NCI-H82 treated with DMSO at 0.1 percent for 48 hours (cell line): ENCODE data around the gene SPTLC1.

Source experiments
- DNase-seq: peaks from one replicate; lab custom pipeline; 2025; ENCODE audit not compliant: unreplicated experiment; lab: John Stamatoyannopoulos, UW

The SPTLC1 gene

DNA sequence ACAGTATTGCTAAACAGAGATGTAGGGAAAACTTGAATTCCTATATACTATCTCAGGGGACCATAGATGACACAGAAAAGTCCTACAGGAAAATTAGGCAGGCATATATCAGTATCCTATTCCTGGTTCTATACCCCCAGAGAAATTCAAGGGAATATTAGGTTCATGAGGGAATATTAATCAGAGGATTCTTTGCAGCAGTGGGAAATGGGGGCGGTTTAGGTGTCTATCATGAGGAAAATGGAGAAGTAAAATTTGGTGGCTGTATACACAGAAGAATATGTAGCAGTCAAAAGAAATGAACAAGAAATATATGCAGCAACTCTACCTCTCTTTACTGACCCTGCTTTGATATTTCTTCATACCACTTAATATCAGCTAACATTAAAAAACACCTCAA is 20.0 kb downstream of the SPTLC1 start:
- DNase-seq = no peak

DNA sequence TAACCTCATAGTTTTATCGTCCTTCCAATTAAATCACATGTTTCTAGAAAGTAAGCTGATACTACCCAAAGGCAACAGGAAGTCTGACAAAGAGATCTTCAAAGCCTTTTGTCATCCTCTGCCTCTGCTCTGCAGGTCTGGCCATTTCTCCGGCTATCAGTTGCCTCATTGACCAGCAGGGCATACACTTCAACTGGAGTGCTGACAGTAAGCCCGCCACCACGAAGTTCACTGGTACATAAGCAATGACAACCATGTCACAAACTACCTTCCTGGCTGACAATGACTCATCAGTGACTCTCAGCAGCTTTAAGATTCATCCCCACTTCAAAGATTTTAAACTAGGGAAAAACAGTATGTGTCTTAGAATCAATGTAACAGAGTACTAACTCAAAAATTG is 20.6 kb downstream of the SPTLC1 start:
- no peak for DNase-seq

DNA sequence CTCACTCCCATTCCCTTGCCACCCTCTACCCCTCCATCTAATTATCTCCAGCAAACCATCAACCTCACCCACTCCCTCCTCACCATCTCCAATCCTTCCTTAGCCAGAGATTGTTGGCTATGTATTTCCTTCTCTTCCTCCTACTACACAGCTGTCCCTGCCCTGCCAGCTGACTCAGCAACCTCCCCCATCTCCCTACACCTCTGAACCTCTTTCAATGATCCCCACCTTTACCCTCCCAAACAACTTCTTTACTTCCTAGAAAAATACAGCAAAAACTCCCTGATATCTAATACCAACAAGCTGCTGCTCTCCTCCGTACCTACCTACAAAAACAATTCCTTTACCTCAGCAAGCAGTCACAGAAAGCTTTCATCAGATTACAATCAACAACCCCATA is 37.3 kb downstream of the SPTLC1 start:
- no peak for DNase-seq

DNA sequence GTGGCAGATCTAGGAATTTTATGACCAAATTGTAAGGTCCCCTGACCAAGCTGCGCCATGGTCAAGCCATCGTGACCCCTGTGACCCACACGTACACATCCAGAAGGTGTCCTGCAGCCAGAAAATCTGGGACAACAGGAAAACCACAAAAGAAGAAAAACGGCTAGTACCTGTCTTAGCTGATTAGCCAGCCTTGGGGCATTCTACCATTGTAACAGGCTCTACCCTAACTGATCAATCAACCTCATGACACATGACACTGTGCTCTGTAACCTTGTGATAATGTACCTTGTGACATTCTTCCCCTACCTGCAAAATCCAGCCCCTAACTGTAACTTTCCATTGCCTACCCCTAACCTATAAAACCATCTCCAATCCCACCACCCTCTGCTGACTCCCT is 43.6 kb downstream of the SPTLC1 start:
- no peak for DNase-seq

DNA sequence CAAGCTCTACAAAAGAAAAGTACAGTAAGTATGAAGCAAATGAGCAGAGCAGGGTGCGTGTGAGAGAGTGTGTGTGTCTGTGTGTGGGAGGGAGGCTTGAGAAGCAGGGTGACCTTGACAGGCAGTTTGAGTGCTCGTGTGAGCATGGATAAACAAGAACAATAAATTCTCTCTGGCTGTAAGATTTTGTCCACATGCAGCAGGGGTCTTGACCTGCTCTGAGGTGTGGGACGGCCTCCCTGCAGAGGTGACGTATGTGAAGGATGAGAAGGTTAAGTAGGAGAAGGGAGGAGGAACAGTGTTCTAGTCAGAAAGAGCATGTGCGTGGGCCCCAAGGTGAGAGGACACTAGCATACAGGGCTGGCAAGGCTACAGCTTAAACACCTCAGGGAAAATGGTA is 49.0 kb downstream of the SPTLC1 start:
- no peak for DNase-seq

DNA sequence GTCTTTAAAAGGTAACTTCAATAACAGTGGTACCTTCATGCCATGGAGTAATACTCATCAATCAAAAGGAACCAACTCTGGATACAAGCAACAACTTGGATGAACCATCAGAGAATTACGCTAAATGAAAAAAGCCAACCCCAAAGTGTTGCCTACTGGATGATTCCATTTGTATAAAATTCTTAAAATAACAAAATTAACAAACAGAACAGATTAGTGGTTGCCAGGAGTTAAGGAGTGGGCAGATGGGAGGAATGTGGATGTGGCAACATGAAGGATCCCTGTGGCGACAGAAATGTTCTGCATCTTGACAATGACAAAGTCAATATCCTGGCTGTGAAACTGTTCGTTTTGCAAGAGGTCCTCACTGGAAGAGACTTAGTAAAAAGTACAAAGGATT is 50.5 kb downstream of the SPTLC1 start:
- no peak for DNase-seq

DNA sequence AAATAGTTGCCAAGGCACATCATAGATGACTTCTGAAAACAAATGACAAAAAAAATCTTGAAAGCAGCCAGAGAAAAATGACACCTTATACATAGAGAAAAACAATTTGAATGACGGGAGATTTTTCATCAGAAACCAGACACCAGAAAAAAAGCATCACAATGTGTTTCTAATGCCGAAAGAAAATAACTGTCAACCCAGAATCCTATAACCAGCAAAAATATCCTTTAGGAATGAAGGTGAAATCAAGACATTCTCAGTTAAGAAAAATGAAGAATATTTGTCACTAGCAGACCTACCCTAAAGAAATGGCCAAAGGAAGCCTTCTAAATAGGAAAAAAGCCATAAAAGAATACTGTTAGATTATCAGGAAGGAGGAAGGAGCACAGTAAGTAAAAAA is 54.0 kb downstream of the SPTLC1 start:
- no peak for DNase-seq

DNA sequence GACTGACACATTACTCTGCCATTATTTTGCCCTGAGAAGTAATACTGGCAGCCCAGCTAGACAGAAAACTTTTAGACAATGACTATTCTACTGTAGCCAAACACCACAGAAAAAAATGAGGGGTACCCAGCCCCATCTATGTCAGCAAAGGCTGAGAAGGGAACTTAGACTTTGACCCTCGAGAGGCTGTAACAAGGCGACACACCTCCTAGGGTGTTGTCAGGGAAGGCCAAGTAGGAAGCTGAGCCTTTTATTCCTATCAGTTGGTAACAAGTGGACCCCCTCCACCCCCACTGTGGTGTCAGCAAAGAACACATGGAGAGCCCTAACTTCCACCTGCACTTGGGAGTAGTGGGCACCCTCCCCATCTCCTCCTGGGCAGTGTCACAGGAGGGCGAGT is 55.6 kb downstream of the SPTLC1 start:
- no peak for DNase-seq

DNA sequence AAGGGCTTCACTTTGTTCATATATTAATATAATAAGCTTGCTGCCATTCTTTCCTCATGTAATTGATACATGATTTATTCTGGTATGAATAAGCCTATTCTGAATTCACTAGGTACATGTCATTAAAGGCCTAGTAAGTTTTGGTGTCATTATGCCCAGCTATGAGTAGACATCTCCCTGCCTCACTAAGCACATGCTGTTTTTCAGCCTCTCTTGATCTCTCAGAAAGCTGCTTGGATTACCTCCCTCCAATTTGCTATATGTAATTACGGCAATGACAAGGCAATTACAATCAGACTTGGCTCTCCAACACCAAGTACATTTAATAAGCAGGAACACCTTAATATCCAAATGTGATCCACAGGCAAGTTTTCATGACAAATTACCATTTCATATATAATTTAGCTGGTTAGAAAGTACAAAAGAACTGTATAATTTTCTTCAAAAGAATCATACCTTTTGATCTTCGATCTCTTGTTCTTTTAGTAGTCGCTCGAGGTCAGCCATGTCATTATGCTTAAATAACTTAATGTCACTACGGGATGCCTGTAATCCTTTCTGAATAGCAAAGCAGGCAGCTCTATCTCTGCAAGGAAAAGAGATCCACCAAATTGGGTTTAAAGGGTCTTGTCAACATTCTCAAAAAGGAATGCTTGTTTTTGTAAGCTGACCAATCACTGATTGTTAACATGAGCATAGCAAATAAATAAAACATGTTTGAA is 56.3 kb downstream of the SPTLC1 start:
- no peak for DNase-seq

DNA sequence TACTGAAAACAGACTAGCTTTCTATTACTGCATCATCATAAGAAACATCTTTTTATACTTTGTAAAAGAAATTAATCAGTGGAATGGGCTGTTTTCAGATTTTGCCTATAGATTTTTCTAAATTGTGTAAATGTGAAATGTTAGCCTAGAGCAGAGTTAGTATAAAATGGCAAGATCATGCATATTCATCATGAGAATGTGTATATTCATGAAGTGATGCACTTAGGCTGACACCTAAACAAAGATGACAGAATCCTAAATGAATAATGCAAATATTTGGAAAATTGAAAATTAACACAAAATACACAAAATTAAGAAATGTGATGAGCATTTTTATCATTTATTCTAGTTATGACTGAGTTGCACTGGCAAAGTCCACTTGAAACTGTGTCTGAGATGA is 57.2 kb downstream of the SPTLC1 start:
- no peak for DNase-seq

DNA sequence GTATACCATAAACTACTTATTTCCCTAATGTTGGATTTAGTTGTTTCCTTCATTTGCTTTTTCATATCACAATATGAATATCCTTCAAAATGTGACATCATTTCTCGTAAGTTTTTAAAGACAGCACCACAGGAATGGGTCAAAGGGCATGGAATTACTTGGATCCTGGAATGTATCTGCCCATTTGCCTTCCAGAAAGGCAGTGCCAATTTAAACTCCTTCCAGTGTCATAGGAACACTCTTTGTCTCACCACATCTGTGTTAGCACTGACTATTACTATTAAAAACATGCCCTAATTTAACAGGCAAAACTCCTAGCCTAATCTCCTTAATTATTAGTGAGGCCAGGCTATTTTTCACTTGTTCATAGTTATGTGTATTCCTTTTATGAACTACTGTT is 58.0 kb downstream of the SPTLC1 start:
- no peak for DNase-seq

DNA sequence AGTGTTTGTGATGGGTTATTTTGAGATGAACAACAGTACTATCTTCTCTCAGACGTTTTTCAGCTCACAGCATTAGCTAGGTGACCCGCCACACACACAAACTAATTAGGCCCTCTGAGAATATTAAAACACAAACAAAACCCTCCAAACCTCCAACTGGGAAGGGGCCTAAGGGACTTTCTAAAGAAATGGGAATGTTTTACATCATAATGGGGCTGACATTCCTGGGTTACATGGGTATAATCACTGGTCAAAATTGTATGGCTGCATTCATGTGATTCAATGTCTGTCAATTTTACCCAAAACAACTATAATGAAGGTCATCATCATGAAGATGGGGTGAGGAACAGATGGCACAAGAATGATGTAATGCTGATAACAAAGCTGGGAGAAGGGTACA is 59.6 kb downstream of the SPTLC1 start:
- no peak for DNase-seq

DNA sequence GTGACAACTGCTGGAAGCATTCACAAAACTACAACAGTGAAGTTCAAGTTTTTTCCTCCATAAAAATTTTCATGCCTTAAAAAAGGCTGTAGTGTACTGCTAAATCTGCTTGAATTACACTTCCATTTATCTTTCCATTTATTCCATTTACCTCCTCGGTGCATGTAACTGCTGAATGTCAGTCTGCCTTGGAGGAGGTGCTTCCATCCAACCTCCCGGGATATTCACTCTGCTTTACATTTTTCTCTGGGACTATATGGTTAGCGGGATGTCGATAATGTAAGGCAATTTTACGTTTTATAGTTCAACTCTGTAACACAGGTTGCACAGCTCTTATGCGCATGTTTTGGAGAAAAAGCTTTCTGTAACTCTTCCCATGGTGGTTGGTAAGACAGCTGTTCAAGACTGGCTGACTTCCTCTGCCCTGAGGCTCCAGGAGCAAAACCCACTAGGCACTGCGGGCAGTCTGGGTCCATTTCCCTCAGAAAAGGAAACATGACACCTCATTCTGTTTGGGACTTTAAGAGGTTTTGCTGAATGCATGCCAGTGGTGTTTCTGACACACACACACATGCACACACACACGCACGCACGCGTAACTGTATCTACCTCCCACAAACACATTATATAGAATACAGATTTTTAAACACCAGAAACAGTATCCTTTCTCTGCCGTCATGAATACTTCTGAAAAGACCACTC is 66.1 kb downstream of the SPTLC1 start:
- DNase-seq = no peak

DNA sequence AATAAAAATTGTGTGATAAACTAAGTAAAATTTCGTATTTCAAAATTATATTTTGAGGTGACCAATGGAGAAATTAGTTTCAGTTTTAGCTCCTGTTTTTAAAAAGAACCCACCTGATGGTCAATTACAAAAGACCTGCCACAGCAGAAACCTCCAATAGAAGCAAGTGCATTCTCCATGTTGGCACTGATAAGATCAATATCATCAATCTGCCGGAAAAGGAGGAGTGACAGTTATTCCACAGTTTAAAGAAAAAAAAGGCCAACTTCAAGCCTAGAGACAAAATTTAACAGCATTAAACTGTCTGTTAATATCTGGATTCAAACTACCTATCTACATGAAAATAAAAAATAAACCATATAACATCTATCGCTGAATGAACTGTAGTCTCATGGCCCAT is 67.7 kb downstream of the SPTLC1 start:
- DNase-seq = no peak

DNA sequence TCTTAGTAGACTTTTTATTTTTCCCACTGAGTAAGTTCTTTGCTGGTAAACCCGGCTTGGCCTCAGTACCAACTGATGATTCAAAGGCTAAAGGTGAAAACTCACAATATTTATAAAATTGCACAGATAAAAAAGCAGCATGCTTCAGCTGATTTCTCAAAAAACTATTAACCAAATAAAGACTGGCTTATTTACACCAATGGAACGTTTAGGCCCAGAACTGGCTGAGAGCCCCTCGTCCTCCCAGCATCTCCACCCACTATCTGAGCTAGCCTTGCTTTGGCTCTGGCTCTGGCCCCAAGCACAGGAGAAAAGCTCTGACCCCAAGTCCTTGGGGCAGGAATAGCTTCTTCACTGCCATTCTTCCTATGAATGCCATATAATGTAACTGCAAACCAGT is 68.5 kb downstream of the SPTLC1 start:
- DNase-seq = no peak

DNA sequence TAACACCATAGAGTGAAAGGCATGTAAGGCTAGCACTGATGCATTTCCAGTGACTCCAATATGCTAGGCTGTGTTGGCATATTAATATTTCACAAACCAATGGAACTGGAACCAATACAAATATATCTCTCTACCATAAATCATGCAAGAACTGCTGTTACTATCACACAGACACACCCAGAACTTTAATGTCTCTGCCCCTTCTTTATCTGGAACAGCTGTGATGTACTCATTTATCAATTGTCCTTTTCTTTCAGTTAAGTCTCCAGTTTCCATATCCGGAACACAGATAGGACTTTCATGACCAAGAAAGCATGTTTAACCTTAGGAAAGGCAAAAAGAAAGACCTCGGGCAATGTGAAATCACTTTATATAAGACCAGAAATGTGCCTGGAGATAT is 70.3 kb downstream of the SPTLC1 start:
- no peak for DNase-seq

DNA sequence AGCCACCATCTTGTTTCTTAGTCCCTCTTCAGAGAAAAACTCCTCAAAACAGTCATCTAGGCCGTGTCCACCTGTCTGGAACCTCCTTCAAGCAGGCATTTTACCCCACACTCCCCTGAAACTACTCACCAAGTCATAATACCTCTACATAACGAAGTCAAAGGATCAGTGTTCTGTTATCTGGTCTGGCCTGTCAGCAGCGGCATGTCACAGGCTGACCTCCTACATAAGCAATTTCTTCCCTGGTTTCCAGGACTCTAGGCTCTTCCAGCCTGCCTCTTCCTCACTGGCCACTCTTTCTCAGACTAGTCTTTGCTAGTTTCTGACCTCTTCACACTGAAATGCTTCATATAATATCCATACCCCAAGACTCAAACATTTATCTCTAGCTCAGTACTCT is 72.2 kb downstream of the SPTLC1 start:
- DNase-seq = no peak

DNA sequence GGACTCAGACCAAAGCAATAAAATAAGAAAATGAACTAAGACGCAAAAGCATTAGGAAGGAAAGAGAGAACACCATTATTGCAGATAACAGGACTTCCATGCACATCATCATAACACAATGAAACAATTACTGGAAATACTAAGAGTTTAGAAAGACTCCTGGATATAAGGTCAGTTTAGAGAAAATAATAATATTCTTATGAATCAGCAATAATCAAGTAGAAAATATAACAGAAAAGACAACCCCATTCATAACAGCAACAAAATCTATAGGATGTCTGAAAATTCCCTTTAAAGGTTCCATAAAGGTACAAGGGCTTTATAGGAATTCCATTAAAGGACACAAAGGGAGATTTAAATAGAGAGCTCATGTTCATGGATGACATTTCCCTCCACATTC is 73.0 kb downstream of the SPTLC1 start:
- no peak for DNase-seq

DNA sequence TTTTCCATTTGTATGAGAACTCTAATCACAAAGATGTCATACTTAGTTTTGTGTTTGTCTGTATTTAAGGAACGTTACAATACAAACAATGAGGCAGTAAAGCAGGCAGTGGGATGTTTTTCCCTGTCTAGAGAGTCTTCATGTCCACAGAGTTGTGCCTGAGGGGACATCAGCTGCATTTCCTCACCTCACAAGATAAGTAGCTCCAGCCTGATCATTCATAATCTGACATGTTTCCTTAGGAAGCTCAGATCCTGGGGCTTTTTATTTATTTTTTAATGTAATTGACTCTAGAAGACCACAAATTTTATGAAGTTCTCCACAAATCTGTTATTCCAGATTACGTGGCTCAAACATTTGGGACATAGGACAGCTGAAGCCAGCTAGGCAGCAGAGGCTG is 78.5 kb downstream of the SPTLC1 start:
- DNase-seq = no peak

DNA sequence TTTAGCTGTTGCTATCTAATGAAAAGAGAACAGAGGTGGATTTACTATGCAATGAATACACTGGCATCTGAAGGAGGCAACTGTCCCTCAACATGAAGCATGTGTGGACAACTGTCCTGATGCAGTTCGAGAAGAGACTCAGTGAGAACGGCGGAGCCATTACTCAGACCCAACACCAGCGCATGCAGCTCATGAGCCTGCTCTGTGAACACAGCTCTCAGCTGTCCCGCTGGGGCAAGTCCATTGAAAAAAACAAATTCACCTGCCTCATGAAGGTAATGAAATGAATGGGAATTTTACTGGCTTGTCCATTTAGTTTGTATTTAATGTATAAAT is 78.8 kb downstream of the SPTLC1 start:
- no peak for DNase-seq

DNA sequence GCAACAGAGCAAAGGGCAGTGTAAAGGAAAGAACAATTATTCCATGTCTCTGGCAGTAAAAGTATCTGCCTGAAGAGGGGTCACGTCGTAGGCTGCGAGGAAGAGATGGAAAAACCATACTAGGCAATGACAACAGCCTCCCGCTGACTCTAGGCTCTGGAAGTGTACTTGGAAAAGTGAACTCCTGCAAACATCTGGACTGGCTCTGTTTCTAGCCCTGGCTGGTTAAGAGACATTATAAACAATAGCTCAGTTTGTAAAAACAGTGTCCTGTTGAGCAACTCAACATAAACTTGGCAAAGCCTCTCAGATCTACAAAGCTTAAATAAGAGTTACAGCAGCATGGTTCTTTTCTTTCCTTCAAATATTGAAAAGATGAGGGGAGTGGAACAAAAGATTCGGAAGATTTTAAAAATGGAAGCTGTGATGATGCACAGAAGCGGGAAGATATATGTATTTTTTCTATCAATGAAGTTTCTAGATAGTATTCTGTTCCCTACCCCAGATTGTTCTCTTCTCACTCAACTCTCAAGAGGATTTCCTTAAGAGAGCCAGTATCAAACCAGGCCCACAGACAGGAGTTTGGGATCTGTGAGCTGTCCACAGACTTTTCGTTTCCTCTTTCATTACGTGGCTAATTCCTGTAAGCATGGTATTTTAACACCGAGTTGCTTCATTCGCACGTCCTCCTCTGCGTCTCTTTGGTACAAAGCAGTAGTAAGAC is 79.4 kb downstream of the SPTLC1 start:
- no peak for DNase-seq

DNA sequence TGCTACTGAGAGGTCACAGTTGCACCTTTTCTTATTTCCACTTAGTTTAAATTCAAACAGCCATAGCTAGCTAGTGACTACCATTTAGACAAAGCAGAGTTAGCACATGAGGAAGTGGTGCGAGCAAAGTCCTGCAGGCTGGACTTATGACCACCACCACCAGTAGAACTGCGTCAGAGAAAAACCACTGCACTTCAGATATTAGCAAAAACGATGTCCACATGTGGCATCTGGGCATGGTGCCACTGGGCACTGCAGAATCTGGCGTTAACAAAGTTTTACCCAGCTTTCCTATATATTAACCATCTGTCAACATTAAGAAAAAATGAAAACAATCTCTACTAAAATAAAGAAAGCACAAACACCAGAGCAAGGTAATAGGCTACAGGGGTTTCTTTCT is 80.1 kb downstream of the SPTLC1 start:
- no peak for DNase-seq

DNA sequence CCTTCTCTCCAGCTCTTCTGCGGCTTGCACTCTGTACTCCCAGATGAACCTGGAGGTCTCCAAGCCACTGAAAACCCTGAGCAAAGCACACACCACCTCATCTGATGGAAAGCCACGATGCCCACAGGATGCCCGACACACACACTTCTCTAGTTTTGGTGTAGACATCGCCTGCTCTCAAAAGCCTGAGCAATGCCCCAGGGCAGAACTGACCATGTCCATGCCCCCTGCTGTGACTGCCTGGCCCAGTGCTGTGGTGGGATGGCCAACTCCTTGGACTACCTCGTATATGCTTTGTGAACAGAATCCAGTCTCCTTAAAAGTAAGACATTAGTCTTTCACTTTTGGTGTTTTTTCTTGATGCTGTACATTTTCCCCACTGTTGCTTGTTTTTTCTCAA is 81.2 kb downstream of the SPTLC1 start:
- no peak for DNase-seq
